Measurements from ENCODE around the gene IL18RAP.
A peak's percentile ranks its signal among the peaks of the same experiment; 100 is the strongest.

IL18RAP gene

GRCh38 chr2:102463160-102463559, 40.2 kb downstream of the IL18RAP start:
- no peak for DNase-seq

DNA sequence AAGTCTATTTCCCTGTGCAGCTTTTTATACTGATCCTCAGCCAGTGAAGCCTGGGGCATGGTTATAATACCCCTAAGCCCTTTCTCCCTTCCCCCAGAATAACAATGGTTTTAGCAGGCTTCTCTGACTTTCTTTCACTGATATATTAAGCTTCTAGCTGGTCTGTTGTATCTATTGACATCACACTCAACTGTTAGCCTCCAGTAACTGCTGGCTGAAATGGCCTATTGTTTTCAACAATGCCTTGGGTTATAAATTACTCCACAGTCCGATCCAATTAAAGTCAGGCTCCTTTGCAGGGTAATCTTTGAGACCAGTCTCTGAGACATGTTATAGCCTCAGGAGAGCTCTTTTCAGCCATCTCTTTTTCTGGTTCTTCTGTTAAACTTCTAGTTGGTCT, 47.2 kb downstream of the IL18RAP start:
- DNase-seq: no peak

- peak in 2 of 14 donors; percentile 7 to 9 for DNase-seq
Measured at GRCh38 chr2:102473020-102473419, 50.1 kb downstream of the IL18RAP start, which contains the start of gene SLC9A4. TSS of gene SLC9A4 (plus strand) at chr2:102473226. CDS start at chr2:102473760, 534 bp downstream.

DNA sequence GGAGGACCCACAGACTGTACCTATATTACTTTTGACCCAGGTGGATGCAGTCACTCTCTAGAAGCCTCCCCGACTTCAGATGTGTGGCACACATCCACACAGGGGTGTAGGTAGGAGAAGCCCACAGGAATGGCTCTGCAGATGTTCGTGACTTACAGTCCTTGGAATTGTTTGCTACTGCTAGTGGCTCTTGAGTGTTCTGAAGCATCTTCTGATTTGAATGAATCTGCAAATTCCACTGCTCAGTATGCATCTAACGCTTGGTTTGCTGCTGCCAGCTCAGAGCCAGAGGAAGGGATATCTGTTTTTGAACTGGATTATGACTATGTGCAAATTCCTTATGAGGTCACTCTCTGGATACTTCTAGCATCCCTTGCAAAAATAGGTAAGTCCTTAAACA, 50.7 kb downstream of the IL18RAP start:
- no peak for DNase-seq

DNA sequence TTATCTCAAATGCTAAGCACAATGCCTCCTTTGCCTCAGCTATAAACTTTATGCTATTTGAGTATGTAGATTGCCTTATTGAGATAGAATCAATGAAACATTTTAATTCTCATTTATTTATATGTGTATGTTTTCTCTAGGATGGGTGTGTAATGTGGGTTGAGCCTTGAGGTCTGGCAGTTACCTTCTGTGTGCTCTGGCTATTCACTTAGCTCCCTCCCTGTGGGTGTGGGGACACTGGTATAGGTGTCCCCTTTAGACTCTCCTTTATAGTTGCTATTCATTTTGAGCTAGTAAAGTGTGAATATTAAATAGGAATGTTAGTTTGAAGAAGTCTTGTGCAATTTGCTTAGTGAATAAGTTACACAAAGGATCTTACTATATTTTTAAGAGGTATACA, 51.8 kb downstream of the IL18RAP start:
- no peak for DNase-seq

GRCh38 chr2:102478686-102479470, 55.9 kb downstream of the IL18RAP start:
- DNase-seq: no peak

GRCh38 chr2:102480285-102481195, 57.6 kb downstream of the IL18RAP start:
- DNase-seq: no peak

DNA sequence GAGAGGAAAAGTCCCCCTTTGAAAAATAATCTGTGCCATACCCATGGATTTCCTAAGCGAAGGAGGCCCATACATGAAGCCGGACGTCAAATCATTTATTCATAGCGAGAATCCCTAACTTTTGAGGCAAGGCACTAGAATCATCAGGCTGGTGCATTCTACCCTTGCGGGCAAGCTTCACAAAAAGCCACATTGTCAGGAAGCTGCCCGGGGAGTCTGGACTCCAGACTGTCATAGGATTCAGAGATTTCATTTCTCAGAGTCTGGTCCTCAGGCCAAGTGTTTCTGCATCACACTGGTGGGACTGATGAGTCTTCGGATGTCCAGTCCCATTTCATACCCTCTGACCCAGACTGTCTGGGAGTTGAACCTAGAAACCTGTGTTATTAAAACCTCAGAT, 59.0 kb downstream of the IL18RAP start:
- DNase-seq: no peak

DNA sequence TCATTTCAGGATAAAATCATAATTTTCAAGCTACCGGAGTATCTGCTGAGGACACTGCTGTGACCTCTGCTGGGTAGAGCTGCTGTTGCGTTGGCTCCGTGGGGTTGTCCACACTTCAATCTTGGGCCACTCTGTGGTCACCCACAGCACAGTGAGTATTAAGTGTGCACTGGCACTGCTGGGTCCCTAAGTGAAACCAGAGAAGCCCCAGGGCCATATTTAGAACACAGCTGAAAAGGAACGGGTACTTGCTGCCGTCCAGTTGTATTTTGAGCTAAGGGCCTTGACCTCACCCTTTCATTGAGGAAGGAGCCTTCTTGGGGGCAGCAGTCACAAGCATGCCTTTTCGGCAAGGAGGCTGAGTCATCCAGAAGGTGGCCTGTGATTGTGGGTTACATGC, 60.1 kb downstream of the IL18RAP start:
- no peak for DNase-seq

DNA sequence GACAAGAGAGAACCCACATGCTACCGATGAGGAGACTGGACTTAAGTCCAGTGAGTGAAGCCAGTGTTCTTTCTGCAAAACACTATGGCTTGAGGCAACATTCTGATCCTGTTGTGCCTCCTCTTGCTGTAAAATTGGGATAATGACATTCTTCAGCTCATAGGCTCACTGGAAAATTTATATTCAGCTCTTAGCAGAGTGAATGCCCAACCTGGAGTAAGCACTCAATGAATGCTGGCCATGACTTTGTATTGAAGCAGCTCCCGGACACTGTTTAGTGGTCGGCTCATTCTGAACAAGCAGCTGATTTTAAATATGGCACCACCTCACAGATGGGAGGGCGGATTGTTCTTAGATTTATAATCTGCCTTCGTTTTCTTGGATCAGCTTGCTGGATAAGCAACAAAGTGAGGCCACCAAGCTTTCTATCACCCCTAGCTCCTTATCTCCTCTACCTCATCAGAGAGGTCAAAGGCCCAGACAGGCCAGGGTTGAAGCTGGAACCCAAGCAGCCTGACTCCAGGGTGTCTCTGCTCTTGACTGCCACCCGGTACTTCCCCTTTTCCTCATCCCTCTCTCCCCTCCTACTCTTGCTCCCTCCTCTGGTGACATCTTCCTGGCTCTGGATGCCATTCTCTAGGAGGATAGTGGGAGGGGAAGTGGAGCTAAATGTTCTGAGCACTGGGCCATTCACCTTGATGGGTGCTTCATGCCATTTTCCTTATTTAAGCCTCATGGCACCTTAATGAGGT, 61.5 kb downstream of the IL18RAP start:
- DNase-seq: no peak

DNA sequence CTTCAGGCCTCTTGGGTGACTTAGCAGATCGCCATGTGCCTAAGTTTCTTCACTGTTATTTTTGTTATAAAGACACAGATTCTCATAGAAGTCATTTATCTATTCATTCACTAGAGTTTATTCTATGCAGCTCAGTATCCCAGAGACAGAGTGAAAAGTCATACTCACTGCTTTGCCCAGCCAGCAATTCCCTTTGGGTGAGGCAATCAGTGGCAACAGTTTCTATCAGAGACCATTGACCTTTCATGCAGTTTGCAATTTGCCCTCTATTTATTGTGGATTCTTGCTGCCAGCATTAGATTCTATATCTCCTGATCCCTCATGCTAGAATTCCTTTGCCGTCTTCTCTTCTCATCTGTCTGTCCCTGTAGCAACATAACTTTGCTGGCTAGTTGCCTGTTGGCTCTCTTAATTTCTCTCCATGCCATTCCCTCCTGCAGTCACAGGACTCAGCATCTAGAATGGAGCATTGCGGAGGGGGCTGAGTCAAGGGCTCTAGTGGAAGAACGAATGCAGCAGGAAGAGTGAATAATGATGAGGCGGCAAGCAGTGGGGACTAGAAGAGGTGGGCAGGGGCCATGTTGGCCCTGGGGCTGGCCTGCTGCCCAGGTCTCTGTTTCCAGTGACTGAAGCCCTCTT, 62.3 kb downstream of the IL18RAP start:
- no peak for DNase-seq

- DNase-seq: no peak
Measured at GRCh38 chr2:102486941-102487702, 64.2 kb downstream of the IL18RAP start.

DNA sequence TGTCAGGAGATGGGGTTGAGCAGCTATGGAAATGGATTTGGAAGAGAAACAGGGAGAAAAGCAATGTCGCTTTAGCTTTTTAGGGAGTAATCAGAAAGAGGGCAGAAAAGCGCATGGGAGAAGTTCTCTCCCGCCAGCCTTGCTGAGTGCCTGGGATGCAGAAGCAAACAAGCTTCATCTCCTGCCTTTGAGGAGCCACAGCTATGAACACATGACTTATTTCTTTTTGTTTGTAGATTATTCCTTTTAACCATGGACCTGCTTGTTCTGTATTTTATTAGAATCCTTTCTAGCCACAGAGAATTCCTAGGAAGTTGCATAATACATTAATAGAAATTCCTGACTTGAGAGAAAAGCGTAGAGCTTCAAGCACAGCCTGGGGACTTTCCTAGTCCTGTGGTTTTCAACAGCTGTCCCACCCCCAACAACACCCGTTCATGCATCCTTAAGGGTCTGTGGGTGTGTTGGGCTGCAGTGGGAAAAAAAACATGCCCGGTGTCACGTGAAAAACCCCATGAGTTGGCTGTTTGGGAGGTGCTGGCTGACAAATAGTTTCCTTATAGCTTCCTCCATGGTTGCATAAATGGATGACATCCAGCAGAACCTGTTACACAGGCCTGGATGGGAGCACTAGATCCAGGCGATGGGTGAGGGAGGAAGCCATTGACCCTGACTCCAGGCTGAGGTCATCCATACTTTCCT, 65.0 kb downstream of the IL18RAP start:
- DNase-seq: no peak

DNA sequence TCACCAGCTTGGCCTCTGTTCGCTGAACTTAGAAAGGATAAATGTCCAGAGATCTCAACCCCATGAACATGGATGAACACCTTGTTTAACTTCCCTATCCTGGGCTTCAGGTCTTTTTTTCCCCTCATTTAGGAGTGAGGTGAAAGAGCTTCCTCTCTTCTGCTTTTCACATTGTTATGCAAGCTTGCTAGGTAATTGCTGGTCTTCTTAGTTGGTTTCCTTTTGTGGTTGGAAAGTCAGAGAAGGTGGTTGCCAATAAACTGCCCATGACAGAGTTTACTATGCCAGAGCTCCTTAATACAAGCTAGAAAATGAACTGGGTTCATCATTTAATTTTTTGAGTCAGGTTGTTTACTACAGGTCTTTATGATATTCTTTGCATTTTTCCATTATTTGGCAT, 66.7 kb downstream of the IL18RAP start:
- no peak for DNase-seq

GRCh38 chr2:102492006-102492405, 69.0 kb downstream of the IL18RAP start:
- no peak for DNase-seq

GRCh38 chr2:102494570-102494969, 71.6 kb downstream of the IL18RAP start:
- DNase-seq: no peak

DNA sequence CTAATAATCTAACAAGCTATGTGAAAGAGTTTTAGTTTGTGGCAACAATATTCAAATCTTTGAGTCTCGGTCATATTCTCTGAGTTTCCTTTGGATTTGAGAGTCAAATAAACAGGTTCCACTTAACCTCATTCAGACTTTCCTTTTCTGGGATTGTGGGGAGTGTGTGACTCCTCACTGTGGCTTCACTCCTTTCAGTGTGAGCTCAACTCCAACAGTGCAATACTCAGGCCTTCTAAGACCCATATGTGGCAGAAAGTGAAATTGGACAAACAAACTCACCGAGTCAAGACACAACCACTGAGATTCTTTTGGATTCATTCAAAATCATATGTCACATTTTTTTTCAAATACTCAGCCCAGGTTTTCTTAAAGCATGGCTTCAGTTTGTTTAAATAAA, 75.5 kb downstream of the IL18RAP start:
- DNase-seq: no peak

- no peak for DNase-seq
Measured at GRCh38 chr2:102499558-102499957, 76.6 kb downstream of the IL18RAP start.
